Fibroblast of peridontal ligament (primary cell): Measurements from ENCODE around the gene MRFAP1L1.

Source experiments
- DNase-seq: peaks from one replicate; pipeline ENCODE4 v3.0.0-alpha.2; 2010; ENCODE audit errors: extremely low read depth

Gene MRFAP1L1

GRCh38 chr4:6662591-6662990 is 47.1 kb downstream of the MRFAP1L1 start:
- DNase-seq: no peak

- DNase-seq: no peak
These were observed 49.2 kb downstream of the MRFAP1L1 start for GRCh38 chr4:6660430-6660829.

GRCh38 chr4:6659897-6660296 is 49.8 kb downstream of the MRFAP1L1 start:
- no peak for DNase-seq

- DNase-seq: peak; percentile 19
These were observed 51.0 kb downstream of the MRFAP1L1 start for GRCh38 chr4:6658597-6659075.

- DNase-seq: no peak
These were observed 51.5 kb downstream of the MRFAP1L1 start for GRCh38 chr4:6658209-6658595.
